Thyroid gland (tissue), 4 donors: ENCODE data around the gene NUDT3. TPM values are rescaled to one million over a fixed set of nuclear protein-coding genes. Genes with fewer than 3 reads are reported as not detected.
A peak's percentile ranks its signal among the peaks of the same experiment; 100 is the strongest.

Experiments
- DNase-seq, 2 donors: peaks; one replicate each; pipeline ENCODE4 v3.0.0-alpha.2; 2019
- H3K27ac ChIP-seq, 3 donors: fragments of 200-600 bp; sonication (generic); 1 replicate in 2 of 3; 2 replicates in 1 of 3; pipeline ENCODE4 v1.5.1; 2016 to 2019; ENCODE audit warnings: mild to moderate bottlenecking in 1 of 3, moderate library complexity in 1 of 3
- H3K27me3 ChIP-seq: fragments of 200-600 bp; sonication (generic); one replicate; pipeline ENCODE4 v1.5.1; 2019
- H3K36me3 ChIP-seq, 2 donors: fragments of 200-600 bp; sonication (generic); one replicate each; pipeline ENCODE4 v1.5.1; 2016 to 2019
- H3K4me1 ChIP-seq, 2 donors: fragments of 200-600 bp; sonication (generic); one replicate each; pipeline ENCODE4 v1.5.1; 2017 to 2019
- H3K4me3 ChIP-seq, 3 donors: fragments of 200-600 bp; sonication (generic); replicated peaks in 1 of 3; 1 replicate in 2 of 3; 2 replicates in 1 of 3; pipeline ENCODE4 v1.5.1; 2016; ENCODE audit warnings: mild to moderate bottlenecking in 1 of 3
- H3K9me3 ChIP-seq: fragments of 200-600 bp; sonication (generic); one replicate; pipeline ENCODE4 v1.5.1; 2017
- CTCF ChIP-seq, 6 experiments: fragments of 200-600 bp in 3 of 6; fragments of 450-650 bp in 3 of 6; sonication (generic) in 3 of 6; IDR thresholded peaks; one replicate each; pipeline ENCODE4 v1.5.1; 2016 to 2019; ENCODE audit warnings: antibody characterized with exemption in 6 of 6, mild to moderate bottlenecking in 2 of 6, inconsistent platforms in 1 of 6, moderate library complexity in 1 of 6
- POLR2A ChIP-seq, 2 donors: fragments of 450-650 bp; IDR thresholded peaks; one replicate each; pipeline ENCODE4 v1.6.1; 2017; ENCODE audit warnings: antibody characterized with exemption in 2 of 2, mild to moderate bottlenecking in 2 of 2, moderate library complexity in 1 of 2
- WGBS, 2 donors: methylation state at CpG; one replicate each; pipeline ENCODE4 v1.1.5; 2017; 5-methylcytosine and 5-hydroxymethylcytosine counted together
- intact Hi-C: fragments of 100-400 bp; cut with DNase I; formaldehyde crosslinking; loops from one replicate; pipeline ENCODE4 v1.15.1; 2023
- total RNA-seq, 4 donors: library from RNA; depleted of rRNA; stranded (reverse); fragments of >200 nt; gene quantifications; one replicate each; pipeline ENCODE4 v1.2.3, GENCODE V29; 2016

Gene NUDT3
- total RNA-seq, 4 donors from 2014 or later = 68.1 to 98.9 (median 75.5) TPM

DNA sequence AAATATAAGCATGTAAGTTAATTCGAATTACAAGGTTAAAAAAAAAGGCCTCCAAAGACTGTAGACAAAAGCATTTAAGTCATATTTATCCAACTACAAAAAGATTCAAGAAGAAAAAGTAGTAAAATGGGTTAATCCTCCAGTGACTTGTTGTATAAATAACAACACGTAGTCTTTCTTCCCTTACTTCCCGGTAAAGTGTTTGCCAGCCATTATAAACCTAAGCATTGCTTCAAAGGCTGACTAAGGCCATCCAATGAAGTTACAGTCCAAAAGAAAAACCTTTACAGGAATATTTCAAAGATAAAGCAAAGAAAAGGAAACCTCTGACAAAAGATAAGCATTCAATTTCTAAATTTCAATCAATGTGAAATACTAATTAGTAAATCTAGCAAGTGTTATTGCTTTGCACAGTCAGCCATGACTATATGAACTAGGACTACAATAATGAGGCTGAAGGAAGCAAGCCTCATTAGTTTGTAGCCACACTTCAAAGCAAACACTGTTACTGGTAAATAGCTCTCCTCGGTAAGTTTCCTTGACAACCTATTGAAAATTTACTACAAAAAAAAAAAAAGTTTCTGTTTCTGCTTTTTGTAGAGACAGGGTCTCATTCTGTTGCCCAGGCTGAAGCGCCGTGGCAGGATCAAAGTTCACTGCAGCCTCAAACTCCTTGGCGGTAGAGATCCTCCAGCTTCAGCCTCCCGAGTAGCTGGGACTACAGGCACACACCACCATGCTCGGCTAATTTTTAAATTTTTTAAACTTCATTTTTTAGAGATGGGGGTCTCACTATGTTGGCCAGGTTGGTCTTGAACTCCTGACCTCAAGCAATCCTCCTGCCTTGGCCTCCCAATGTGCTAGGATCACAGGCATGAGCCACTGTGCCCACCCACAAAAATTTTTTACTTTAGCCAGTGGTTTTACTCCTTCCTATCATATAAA, 46.0 kb downstream of the NUDT3 start:
- Histone ChIP-seq H3K9me3 (no peaks in the 10 kb centered on the region), H3K27ac (peak overlapping the region in 2 of 3 donors; percentile 19 to 37), H3K4me1 (peaks cover 9 to 42% of the 10 kb centered on the region in 2 donors), H3K27me3 (no peaks in the 10 kb centered on the region), H3K36me3 (no peaks in the 10 kb centered on the region), H3K4me3 (no peak overlapping the region)
- 68% methylated on average over 9 of the region's 9 CpGs for WGBS, 2 donors
- intact Hi-C loops = no loop called here
- TF ChIP-seq CTCF (IDR thresholded peaks at IDR 0.05) (no peak), POLR2A (IDR thresholded peaks at IDR 0.05) (no peak)
- DNase-seq = no peak

- Histone ChIP-seq H3K4me1 (peaks cover 28 to 68% of the 10 kb centered on the region in 2 donors), H3K27me3 (no peaks in the 10 kb centered on the region), H3K9me3 (no peaks in the 10 kb centered on the region), H3K36me3 (no peaks in the 10 kb centered on the region), H3K4me3 (no peak overlapping the region), H3K27ac (no peak overlapping the region)
- TF ChIP-seq CTCF (IDR thresholded peaks at IDR 0.05) (no peak), POLR2A (IDR thresholded peaks at IDR 0.05) (no peak)
- intact Hi-C loops = no loop called here
- no peak for DNase-seq
Measured at GRCh38 chr6:34343806-34344205, 48.7 kb downstream of the NUDT3 start.

GRCh38 chr6:34342247-34342646, 50.2 kb downstream of the NUDT3 start:
- no peak for TF ChIP-seq CTCF (IDR thresholded peaks at IDR 0.05)
- TF ChIP-seq POLR2A (IDR thresholded peaks at IDR 0.05) = no peak
- Histone ChIP-seq H3K9me3 (no peaks in the 10 kb centered on the region), H3K27ac (peak overlapping the region in 2 of 3 donors; percentile 55 to 82), H3K27me3 (no peaks in the 10 kb centered on the region), H3K4me3 (no peak overlapping the region), H3K4me1 (peaks cover 44 to 84% of the 10 kb centered on the region in 2 donors), H3K36me3 (no peaks in the 10 kb centered on the region)
- DNase-seq = no peak
- intact Hi-C loops = no loop called here

GRCh38 chr6:34341481-34341971, 50.9 kb downstream of the NUDT3 start:
- Histone ChIP-seq H3K27me3 (no peaks in the 10 kb centered on the region), H3K27ac (peak overlapping the region; percentile 55 to 82 (median 82)), H3K4me3 (no peak overlapping the region), H3K4me1 (peaks cover 43 to 87% of the 10 kb centered on the region in 2 donors), H3K36me3 (no peaks in the 10 kb centered on the region), H3K9me3 (no peaks in the 10 kb centered on the region)
- intact Hi-C loops = no loop called here
- DNase-seq = peak in 1 of 2 donors; percentile 41
- TF ChIP-seq POLR2A (IDR thresholded peaks at IDR 0.05) = no peak
- no peak for TF ChIP-seq CTCF (IDR thresholded peaks at IDR 0.05)
- WGBS, 2 donors = 63 to 67% methylated on average over 8 of the region's 8 CpGs

DNA sequence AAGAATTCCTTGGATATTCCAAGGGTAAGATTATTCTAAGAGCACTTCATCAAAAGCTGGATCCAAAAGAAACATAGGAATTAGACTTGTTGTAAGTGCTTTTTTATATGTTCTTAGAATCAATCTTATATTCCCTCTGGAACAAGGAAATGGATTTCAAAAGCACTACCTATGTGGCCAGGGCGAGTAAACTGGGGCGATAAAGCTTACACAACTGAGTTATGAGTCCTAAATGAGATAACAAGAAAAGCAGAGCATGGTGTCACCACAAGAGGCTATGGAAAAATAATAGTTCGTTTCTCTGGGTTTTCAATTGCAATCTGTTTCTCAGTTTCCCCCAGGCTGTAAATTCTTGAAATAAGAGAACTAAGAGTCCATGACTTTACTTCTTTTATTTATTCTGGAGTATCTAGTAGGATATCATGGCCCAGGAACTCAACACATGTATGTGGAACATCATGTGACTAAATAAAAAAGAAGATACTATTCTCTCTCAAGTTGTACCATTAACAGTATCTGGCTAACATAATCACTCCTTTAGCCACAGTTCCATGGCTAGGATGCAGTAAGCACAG, 51.5 kb downstream of the NUDT3 start:
- H3K4me3 ChIP-seq = no peak overlapping the region
- 84% methylated on average over 3 of the region's 3 CpGs for WGBS, 2 donors
- no peaks in the 10 kb centered on the region for H3K9me3 ChIP-seq
- peaks cover 46 to 87% of the 10 kb centered on the region in 2 donors for H3K4me1 ChIP-seq
- H3K36me3 ChIP-seq = no peaks in the 10 kb centered on the region
- H3K27ac ChIP-seq = peak overlapping the region; percentile 55 to 82 (median 82)
- H3K27me3 ChIP-seq = no peaks in the 10 kb centered on the region
- intact Hi-C loops = no loop called here
- TF ChIP-seq CTCF (IDR thresholded peaks at IDR 0.05) = no peak
- no peak for TF ChIP-seq POLR2A (IDR thresholded peaks at IDR 0.05)
- DNase-seq = no peak
